ENCODE results near the gene APH1B. TPM values are rescaled to one million over a fixed set of nuclear protein-coding genes. Genes with fewer than 3 reads are reported as not detected.

APH1B gene
- total RNA-seq, 6 experiments from 2014 or later = 23.7 to 38.7 (median 33.6) TPM

GRCh38 chr15:63335543-63336240 is 58.3 kb downstream of the APH1B start:
- Mint-ChIP-seq H3K27me3 (ENCODE audit: insufficient read depth) (no peaks in the 10 kb centered on the region; the same call in 1 of the 2 replicates), H3K36me3 (ENCODE audit: low read depth) (peaks cover 10% of the 10 kb centered on the region; the same call in 1 of the 2 replicates), H3K4me1 (ENCODE audit: low read depth) (peaks cover 65% of the 10 kb centered on the region), H3K27ac (no peak overlapping the region), H3K4me3 (no peak overlapping the region), H3K9me3 (no peaks in the 10 kb centered on the region)
- no peak for DNase-seq
- TF ChIP-seq CTCF (IDR thresholded peaks at IDR 0.05) = no peak

- H3K27me3 Mint-ChIP-seq (ENCODE audit: insufficient read depth) = no peaks in the 10 kb centered on the region
- H3K9me3 Mint-ChIP-seq = no peaks in the 10 kb centered on the region
- peaks cover 63% of the 10 kb centered on the region for H3K4me1 Mint-ChIP-seq (ENCODE audit: low read depth)
- H3K36me3 Mint-ChIP-seq (ENCODE audit: low read depth) = peaks cover 15% of the 10 kb centered on the region; the same call in 1 of the 2 replicates
- no peak overlapping the region for H3K4me3 Mint-ChIP-seq
- TF ChIP-seq CTCF (IDR thresholded peaks at IDR 0.05) = no peak
- no peak for DNase-seq
- H3K27ac Mint-ChIP-seq = no peak overlapping the region
Measured at GRCh38 chr15:63337046-63337445, 59.6 kb downstream of the APH1B start.

- no peak overlapping the region for H3K4me3 Mint-ChIP-seq
- no peaks in the 10 kb centered on the region for H3K9me3 Mint-ChIP-seq
- DNase-seq = peak; percentile 69
- H3K36me3 Mint-ChIP-seq (ENCODE audit: low read depth) = peaks cover 15% of the 10 kb centered on the region; the same call in 1 of the 2 replicates
- TF ChIP-seq CTCF (IDR thresholded peaks at IDR 0.05) = no peak
- no peaks in the 10 kb centered on the region for H3K27me3 Mint-ChIP-seq (ENCODE audit: insufficient read depth)
- H3K27ac Mint-ChIP-seq = peak overlapping the region; percentile 21; the same call in 1 of the 2 replicates
- peaks cover 63% of the 10 kb centered on the region for H3K4me1 Mint-ChIP-seq (ENCODE audit: low read depth)
Measured at GRCh38 chr15:63338170-63338569, 60.8 kb downstream of the APH1B start.

GRCh38 chr15:63339006-63339766 is 61.8 kb downstream of the APH1B start:
- no peak overlapping the region for H3K4me3 Mint-ChIP-seq
- no peaks in the 10 kb centered on the region for H3K9me3 Mint-ChIP-seq
- peaks cover 66% of the 10 kb centered on the region for H3K4me1 Mint-ChIP-seq (ENCODE audit: low read depth)
- no peak for TF ChIP-seq CTCF (IDR thresholded peaks at IDR 0.05)
- H3K27ac Mint-ChIP-seq = no peak overlapping the region
- peaks cover 15% of the 10 kb centered on the region; the same call in 1 of the 2 replicates for H3K36me3 Mint-ChIP-seq (ENCODE audit: low read depth)
- DNase-seq = no peak
- H3K27me3 Mint-ChIP-seq (ENCODE audit: insufficient read depth) = no peaks in the 10 kb centered on the region

GRCh38 chr15:63339836-63340235 is 62.4 kb downstream of the APH1B start:
- H3K27me3 Mint-ChIP-seq (ENCODE audit: insufficient read depth) = no peaks in the 10 kb centered on the region
- DNase-seq = no peak
- no peak for TF ChIP-seq CTCF (IDR thresholded peaks at IDR 0.05)
- H3K4me1 Mint-ChIP-seq (ENCODE audit: low read depth) = peaks cover 73% of the 10 kb centered on the region
- H3K27ac Mint-ChIP-seq = no peak overlapping the region
- H3K36me3 Mint-ChIP-seq (ENCODE audit: low read depth) = peaks cover 15% of the 10 kb centered on the region; the same call in 1 of the 2 replicates
- no peak overlapping the region for H3K4me3 Mint-ChIP-seq
- no peaks in the 10 kb centered on the region for H3K9me3 Mint-ChIP-seq
